CD4-positive, alpha-beta T cell (primary cell): ENCODE data around the gene PARK7. TPM values are rescaled to one million over a fixed set of nuclear protein-coding genes. Genes with fewer than 3 reads are reported as not detected.

Experiments used
- ATAC-seq: fragments of 200-7000 bp; cut with Tn5 transposase; one replicate; pipeline ENCODE4 v1.10.0; 2022; ENCODE audit warnings: mild to moderate bottlenecking; ENCODE audit not compliant: poor library complexity
- CTCF ChIA-PET: fragments of 350-600 bp; sonication (Branson Sonifier 250); formaldehyde crosslinking; loops from one replicate; lab custom pipeline; 2021; ENCODE audit warnings: antibody characterized with exemption, inconsistent platforms; lab: Charles Lee
- POLR2A ChIA-PET: fragments of 350-600 bp; sonication (Branson Sonifier 250); formaldehyde crosslinking; loops from one replicate; lab custom pipeline; 2021; ENCODE audit warnings: antibody characterized with exemption, inconsistent platforms; lab: Charles Lee
- DNase-seq, 14 experiments: peaks; one replicate each; pipeline ENCODE4 v3.0.0-alpha.2; 2013 to 2020; ENCODE audit warnings: mixed read lengths in 2 of 14
- H3K27ac ChIP-seq, 2 donors: one replicate each; pipeline versions ENCODE4 v1.5.1 to v1.7.0; 2013; ENCODE audit warnings: low read length in 2 of 2, low read depth in 1 of 2, mild to moderate bottlenecking in 1 of 2
- H3K27me3 ChIP-seq, 2 experiments: 1 replicate in 1 of 2; 2 replicates in 1 of 2; pipeline versions ENCODE4 v1.6.1 to v1.7.0; 2013; ENCODE audit warnings: low read length in 2 of 2, control low read depth in 1 of 2, mild to moderate bottlenecking in 1 of 2, moderate library complexity in 1 of 2; ENCODE audit not compliant: insufficient read depth in 2 of 2, control insufficient read depth in 1 of 2
- H3K36me3 ChIP-seq: one replicate; pipeline ENCODE4 v1.6.1; 2013; ENCODE audit warnings: low read length, control low read depth; ENCODE audit not compliant: insufficient read depth
- H3K4me1 ChIP-seq: one replicate; pipeline ENCODE4 v1.6.1; 2013; ENCODE audit warnings: low read length, control low read depth; ENCODE audit not compliant: insufficient read depth
- H3K4me3 ChIP-seq: one replicate; pipeline ENCODE4 v1.5.1; 2013; ENCODE audit warnings: mild to moderate bottlenecking, low read length, moderate library complexity
- H3K9me3 ChIP-seq, 2 experiments: 1 replicate in 1 of 2; 2 replicates in 1 of 2; pipeline versions ENCODE4 v1.6.1 to v1.7.0; 2013; ENCODE audit warnings: low read length in 2 of 2, mild to moderate bottlenecking in 2 of 2, control low read depth in 1 of 2, moderate library complexity in 1 of 2; ENCODE audit not compliant: control insufficient read depth in 1 of 2, insufficient read depth in 1 of 2
- H3K27ac Mint-ChIP-seq: one replicate; pipeline ENCODE4 v1.8.0; 2020; ENCODE audit warnings: mixed read lengths
- H3K27me3 Mint-ChIP-seq: one replicate; pipeline ENCODE4 v1.8.0; 2021; ENCODE audit warnings: mixed read lengths
- H3K36me3 Mint-ChIP-seq: one replicate; pipeline ENCODE4 v1.8.0; 2021; ENCODE audit warnings: low read depth, mixed read lengths
- H3K4me1 Mint-ChIP-seq: one replicate; pipeline ENCODE4 v1.8.0; 2021; ENCODE audit warnings: low read depth, mixed read lengths
- H3K4me3 Mint-ChIP-seq: one replicate; pipeline ENCODE4 v1.8.0; 2020; ENCODE audit warnings: mild to moderate bottlenecking, mixed read lengths
- H3K9me3 Mint-ChIP-seq: one replicate; pipeline ENCODE4 v1.8.0; 2020; ENCODE audit warnings: mixed read lengths
- intact Hi-C, 2 experiments: fragments of 100-400 bp; cut with DNase I in 1 of 2; cut with micrococcal nuclease in 1 of 2; formaldehyde crosslinking; loops; one replicate each; pipeline versions ENCODE4 v1.15.1 to v1.9.0; 2023 to 2025; cut with DNase I, micrococcal nuclease
- total RNA-seq, 174 experiments: library from RNA in 2 of 174; stranded (reverse) in 2 of 174; gene quantifications; one replicate each; pipeline ENCODE4 v1.2.3 and lab custom pipeline; 2021 to 2026
- TF ChIP-seq, protein P1 (sequence below): fragments of 200-600 bp; IDR thresholded peaks from one replicate; pipeline ENCODE4 v1.8.0; 2022; ENCODE audit warnings: antibody characterized with exemption, mild to moderate bottlenecking

The PARK7 gene
- total RNA-seq, 2 experiments from 2014 or later, result 57.7 to 62.4 TPM

DNA sequence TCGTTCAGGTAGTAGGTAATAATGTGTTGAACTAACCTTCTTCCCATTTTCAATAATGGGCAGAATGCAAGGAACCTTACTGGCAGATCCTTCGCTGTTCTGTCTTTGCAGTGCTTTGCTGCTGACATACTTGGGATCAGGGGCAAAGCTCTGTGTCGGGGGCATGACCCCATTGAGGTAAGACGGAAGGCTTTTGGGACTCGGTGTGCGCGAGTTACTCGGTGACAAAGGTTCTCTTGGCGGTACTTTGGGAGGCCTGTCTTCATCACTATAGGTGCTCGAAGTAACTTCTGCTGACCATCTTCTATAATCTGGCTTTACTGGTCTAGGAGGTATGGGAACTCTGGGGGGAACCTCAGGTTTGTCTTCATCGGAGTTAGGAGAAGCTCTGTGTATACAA lies 51.9 kb downstream of the PARK7 start:
- Mint-ChIP-seq H3K4me3 (no peak overlapping the region), H3K36me3 (no peaks in the 10 kb centered on the region), H3K27me3 (peaks cover 26% of the 10 kb centered on the region), H3K27ac (no peak overlapping the region), H3K9me3 (no peaks in the 10 kb centered on the region), H3K4me1 (no peaks in the 10 kb centered on the region)
- TF ChIP-seq, protein P1, sequence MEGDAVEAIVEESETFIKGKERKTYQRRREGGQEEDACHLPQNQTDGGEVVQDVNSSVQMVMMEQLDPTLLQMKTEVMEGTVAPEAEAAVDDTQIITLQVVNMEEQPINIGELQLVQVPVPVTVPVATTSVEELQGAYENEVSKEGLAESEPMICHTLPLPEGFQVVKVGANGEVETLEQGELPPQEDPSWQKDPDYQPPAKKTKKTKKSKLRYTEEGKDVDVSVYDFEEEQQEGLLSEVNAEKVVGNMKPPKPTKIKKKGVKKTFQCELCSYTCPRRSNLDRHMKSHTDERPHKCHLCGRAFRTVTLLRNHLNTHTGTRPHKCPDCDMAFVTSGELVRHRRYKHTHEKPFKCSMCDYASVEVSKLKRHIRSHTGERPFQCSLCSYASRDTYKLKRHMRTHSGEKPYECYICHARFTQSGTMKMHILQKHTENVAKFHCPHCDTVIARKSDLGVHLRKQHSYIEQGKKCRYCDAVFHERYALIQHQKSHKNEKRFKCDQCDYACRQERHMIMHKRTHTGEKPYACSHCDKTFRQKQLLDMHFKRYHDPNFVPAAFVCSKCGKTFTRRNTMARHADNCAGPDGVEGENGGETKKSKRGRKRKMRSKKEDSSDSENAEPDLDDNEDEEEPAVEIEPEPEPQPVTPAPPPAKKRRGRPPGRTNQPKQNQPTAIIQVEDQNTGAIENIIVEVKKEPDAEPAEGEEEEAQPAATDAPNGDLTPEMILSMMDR, result no peak
- no peaks in the 10 kb centered on the region for H3K9me3 ChIP-seq
- intact Hi-C loops, result loop anchor here in 1 of 2 experiments (10.0 kb wide), 1 partner anchor 711 kb away; no protein-coding TSS in a partner anchor
- H3K27ac ChIP-seq, result no peak overlapping the region
- H3K27me3 ChIP-seq, result peaks cover 0 to 11% of the 10 kb centered on the region in 2 experiments
- no peaks in the 10 kb centered on the region for H3K4me1 ChIP-seq
- POLR2A ChIA-PET, result no interaction called here
- CTCF ChIA-PET, result interaction anchor here (1.4 to 1.7 kb wide), 2 partner anchors 336 to 836 kb away, joined by 3 to 4 read pairs; no protein-coding TSS in a partner anchor
- ATAC-seq (no peak), DNase-seq (no peak)
- no peak overlapping the region for H3K4me3 ChIP-seq
- H3K36me3 ChIP-seq, result no peaks in the 10 kb centered on the region

- H3K27me3 ChIP-seq, result peaks cover 3 to 13% of the 10 kb centered on the region in 2 experiments
- no peak for DNase-seq
- no peaks in the 10 kb centered on the region for H3K4me1 Mint-ChIP-seq
- H3K27ac ChIP-seq, result no peak overlapping the region
- intact Hi-C loops, result loop anchor here in 1 of 2 experiments (10.0 kb wide), 1 partner anchor 711 kb away; no protein-coding TSS in a partner anchor
- TF ChIP-seq, protein P1, result no peak
- no peaks in the 10 kb centered on the region for H3K4me1 ChIP-seq
- H3K4me3 Mint-ChIP-seq, result no peak overlapping the region
- no peaks in the 10 kb centered on the region for H3K36me3 ChIP-seq
- H3K4me3 ChIP-seq, result no peak overlapping the region
- no peaks in the 10 kb centered on the region for H3K36me3 Mint-ChIP-seq
- ChIA-PET POLR2A (no interaction called here), CTCF (interaction anchor here (1.4 to 3.8 kb wide), 3 partner anchors 335 to 835 kb away, joined by 3 to 31 read pairs (median 4); no protein-coding TSS in a partner anchor)
- H3K9me3 Mint-ChIP-seq, result no peaks in the 10 kb centered on the region
- ATAC-seq, result no peak
- peaks cover 30% of the 10 kb centered on the region for H3K27me3 Mint-ChIP-seq
- no peak overlapping the region for H3K27ac Mint-ChIP-seq
- H3K9me3 ChIP-seq, result no peaks in the 10 kb centered on the region
These were observed 52.3 kb downstream of the PARK7 start for GRCh38 chr1:8013800-8014199.

- no peak overlapping the region for H3K27ac Mint-ChIP-seq
- peaks cover 36% of the 10 kb centered on the region for H3K27me3 Mint-ChIP-seq
- H3K9me3 Mint-ChIP-seq, result no peaks in the 10 kb centered on the region
- H3K4me1 Mint-ChIP-seq, result no peaks in the 10 kb centered on the region
- TF ChIP-seq, protein P1, result no peak
- ChIA-PET CTCF (interaction anchor here (0.7 to 3.8 kb wide), 12 partner anchors 17 to 1124 kb away, joined by 3 to 31 read pairs (median 4); partner anchors contain the start of gene SLC45A1), POLR2A (interaction anchor here (0.7 to 1.8 kb wide), 5 partner anchors 12 to 336 kb away, joined by 3 to 11 read pairs (median 4); partner anchors contain the start of genes ERRFI1 and SLC45A1)
- H3K27ac ChIP-seq, result no peak overlapping the region
- H3K36me3 Mint-ChIP-seq, result no peaks in the 10 kb centered on the region
- ATAC-seq, result no peak
- intact Hi-C loops, result loop anchor here in 1 of 2 experiments (10.0 kb wide), 1 partner anchor 710 kb away; no protein-coding TSS in a partner anchor
- no peak overlapping the region for H3K4me3 Mint-ChIP-seq
- no peaks in the 10 kb centered on the region for H3K4me1 ChIP-seq
- no peak overlapping the region for H3K4me3 ChIP-seq
- no peaks in the 10 kb centered on the region for H3K36me3 ChIP-seq
- H3K27me3 ChIP-seq, result peaks cover 4 to 16% of the 10 kb centered on the region in 2 experiments
- H3K9me3 ChIP-seq, result no peaks in the 10 kb centered on the region
- DNase-seq, result no peak
These were observed 53.0 kb downstream of the PARK7 start for GRCh38 chr1:8014381-8014988.
